Psoas muscle (tissue), 8 donors: ENCODE results near the gene SIDT1. TPM values are rescaled to one million over a fixed set of nuclear protein-coding genes. Genes with fewer than 3 reads are reported as not detected.

Source experiments
- ATAC-seq, 4 donors: fragments of 200-7000 bp; cut with Tn5 transposase; one replicate each; pipeline ENCODE4 v1.9.1; 2020; ENCODE audit warnings: moderate library complexity in 3 of 4, mild to moderate bottlenecking in 2 of 4
- DNase-seq, 2 donors: peaks; one replicate each; pipeline ENCODE4 v3.0.0-alpha.2; 2020
- H3K27ac ChIP-seq: fragments of 200-600 bp; one replicate; pipeline ENCODE4 v1.8.0; 2022
- H3K27me3 ChIP-seq, 3 donors: fragments of 200-600 bp in 1 of 3; one replicate each; pipeline versions ENCODE4 v1.6.1 to v1.8.0; 2013 to 2022; ENCODE audit warnings: low read length in 2 of 3, mild to moderate bottlenecking in 2 of 3, moderate library complexity in 1 of 3; ENCODE audit not compliant: insufficient read depth in 3 of 3
- H3K36me3 ChIP-seq, 2 donors: fragments of 200-600 bp in 1 of 2; one replicate each; pipeline versions ENCODE4 v1.6.1 to v1.8.0; 2013 to 2022; ENCODE audit warnings: low read depth in 1 of 2, mild to moderate bottlenecking in 1 of 2, moderate library complexity in 1 of 2; ENCODE audit not compliant: insufficient read depth in 1 of 2
- H3K4me1 ChIP-seq: fragments of 200-600 bp; one replicate; pipeline ENCODE4 v1.8.0; 2022
- H3K4me3 ChIP-seq: fragments of 200-600 bp; one replicate; pipeline ENCODE4 v1.8.0; 2022; ENCODE audit warnings: mild to moderate bottlenecking
- H3K9me3 ChIP-seq: fragments of 200-600 bp; one replicate; pipeline ENCODE4 v1.8.0; 2022
- WGBS, 3 donors: extraction: QIAGEN DNeasy Blood & Tissue Kit; methylation state at CpG; one replicate each; pipeline versions ENCODE4 v1.1.6 to v1.1.7; 2013; 5-methylcytosine and 5-hydroxymethylcytosine counted together
- intact Hi-C, 2 donors: fragments of 100-400 bp; cut with DNase I; formaldehyde crosslinking; loops; one replicate each; pipeline versions ENCODE4 v1.11.0 to v1.14.2; 2022
- polyA plus RNA-seq, 3 donors: library from polyadenylated mRNA; stranded (reverse); fragments of 200-250 nt; gene quantifications; one replicate each; pipeline ENCODE4 v1.2.3, GENCODE V29; 2013
- total RNA-seq, 4 donors: library from RNA; stranded (reverse); fragmentation: NEBNext Ultra II Directional in 2 of 4; extraction: Animal tissue kit (Norgen Biotek cat#: 25700) in 2 of 4; gene quantifications; one replicate each; pipeline versions ENCODE4 v1.2.1 to v1.2.4, GENCODE V29; 2021 to 2023
- TF ChIP-seq, protein P1 (sequence below): fragments of 200-600 bp; IDR thresholded peaks from one replicate; pipeline ENCODE4 v1.8.0; 2022; ENCODE audit warnings: antibody characterized with exemption
- donor health status: healthy with polysubstance abuse.
- donor health status: DM: no; HTN: no; CAD: no; lungs with moderate emphysema.
- donor health status: Bipolar disorder and iron deficiency.
- donor health status: healthy.
- donor health status: DM: yes; HTN: yes; CAD: no.
- donor health status: DM: no; HTN: no; CAD: no.
- donor health status: DM: no; HTN: no; CAD: no.
- donor health status: DM: yes; HTN: yes; CAD: no.

The SIDT1 gene
- total and polyA plus RNA-seq, 7 donors: 0.08 to 0.48 (median 0.34) TPM; not detected in 1

DNA sequence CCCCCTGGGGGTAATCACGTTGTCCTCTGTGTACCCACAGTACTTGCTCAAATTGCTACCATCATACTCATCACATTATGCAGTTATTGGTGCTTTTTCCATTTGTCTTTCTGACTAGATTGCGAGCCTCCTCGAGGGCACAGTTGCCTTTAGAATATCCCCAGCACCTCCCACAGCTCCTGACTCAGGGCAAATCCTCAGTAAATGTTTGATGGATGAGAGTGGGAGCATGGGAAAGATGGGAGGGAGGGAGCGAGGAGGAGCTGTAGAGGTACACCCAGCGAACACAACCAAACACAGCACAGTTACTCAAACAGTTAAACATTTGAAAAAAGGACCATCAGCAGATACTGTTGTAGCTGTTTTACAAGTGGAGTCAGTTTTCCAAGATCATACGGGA, 27.9 kb downstream of the SIDT1 start:
- TF ChIP-seq, protein P1, sequence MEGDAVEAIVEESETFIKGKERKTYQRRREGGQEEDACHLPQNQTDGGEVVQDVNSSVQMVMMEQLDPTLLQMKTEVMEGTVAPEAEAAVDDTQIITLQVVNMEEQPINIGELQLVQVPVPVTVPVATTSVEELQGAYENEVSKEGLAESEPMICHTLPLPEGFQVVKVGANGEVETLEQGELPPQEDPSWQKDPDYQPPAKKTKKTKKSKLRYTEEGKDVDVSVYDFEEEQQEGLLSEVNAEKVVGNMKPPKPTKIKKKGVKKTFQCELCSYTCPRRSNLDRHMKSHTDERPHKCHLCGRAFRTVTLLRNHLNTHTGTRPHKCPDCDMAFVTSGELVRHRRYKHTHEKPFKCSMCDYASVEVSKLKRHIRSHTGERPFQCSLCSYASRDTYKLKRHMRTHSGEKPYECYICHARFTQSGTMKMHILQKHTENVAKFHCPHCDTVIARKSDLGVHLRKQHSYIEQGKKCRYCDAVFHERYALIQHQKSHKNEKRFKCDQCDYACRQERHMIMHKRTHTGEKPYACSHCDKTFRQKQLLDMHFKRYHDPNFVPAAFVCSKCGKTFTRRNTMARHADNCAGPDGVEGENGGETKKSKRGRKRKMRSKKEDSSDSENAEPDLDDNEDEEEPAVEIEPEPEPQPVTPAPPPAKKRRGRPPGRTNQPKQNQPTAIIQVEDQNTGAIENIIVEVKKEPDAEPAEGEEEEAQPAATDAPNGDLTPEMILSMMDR: no peak
- H3K27me3 ChIP-seq: peaks cover 0 to 2% (median 0%) of the 10 kb centered on the region in 3 donors
- ATAC-seq (no peak), DNase-seq (no peak)
- no peak overlapping the region for H3K4me3 ChIP-seq
- no peaks in the 10 kb centered on the region for H3K36me3 ChIP-seq
- H3K9me3 ChIP-seq: no peaks in the 10 kb centered on the region
- 67 to 72% (median 70%) methylated on average over 6 of the region's 6 CpGs for WGBS, 3 donors
- no peak overlapping the region for H3K27ac ChIP-seq
- no peaks in the 10 kb centered on the region for H3K4me1 ChIP-seq
- intact Hi-C loops: no loop called here

DNA sequence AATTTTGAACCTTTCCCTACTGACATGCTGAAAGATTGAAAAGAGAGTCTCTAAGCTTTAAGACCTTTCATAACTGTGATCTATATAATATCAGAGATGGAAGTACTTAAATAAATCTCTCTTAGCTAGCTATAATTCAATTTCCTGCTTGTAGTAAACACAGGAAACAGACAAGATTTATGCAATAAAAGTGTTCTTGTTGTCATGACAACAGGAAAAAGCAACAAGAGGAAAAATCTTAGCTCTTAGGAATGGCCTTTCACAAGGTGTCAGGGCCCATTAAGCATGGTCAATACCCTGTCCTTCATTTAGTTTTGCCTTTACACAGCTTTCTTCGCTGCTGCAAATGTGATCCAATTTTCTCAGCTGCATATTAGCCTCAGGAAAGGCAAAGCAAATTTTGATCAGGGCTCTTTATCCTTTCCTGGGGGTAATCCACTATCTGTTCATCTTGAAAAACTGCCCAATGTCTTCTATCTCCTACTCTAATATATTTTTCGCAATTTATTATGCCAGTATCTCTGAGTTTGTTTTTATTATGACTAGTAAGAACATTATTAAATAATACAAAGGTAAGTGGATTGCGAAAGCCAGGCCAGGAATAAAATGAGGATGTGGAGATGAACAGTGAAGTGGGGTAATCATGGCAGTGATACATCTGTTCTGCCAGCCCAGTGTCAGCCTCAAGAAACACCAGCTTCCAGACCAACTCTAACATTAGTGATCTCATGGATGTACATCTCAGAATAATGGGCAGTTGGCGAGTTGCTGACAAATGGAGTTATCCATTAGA, 28.7 kb downstream of the SIDT1 start:
- H3K4me1 ChIP-seq: no peaks in the 10 kb centered on the region
- no peak for ATAC-seq
- TF ChIP-seq, protein P1: no peak
- no peak overlapping the region for H3K27ac ChIP-seq
- WGBS, 3 donors: 86 to 89% (median 87%) methylated on average over 4 of the region's 4 CpGs
- no peak overlapping the region for H3K4me3 ChIP-seq
- H3K27me3 ChIP-seq: peaks cover 0 to 2% (median 0%) of the 10 kb centered on the region in 3 donors
- intact Hi-C loops: no loop called here
- H3K9me3 ChIP-seq: no peaks in the 10 kb centered on the region
- no peaks in the 10 kb centered on the region for H3K36me3 ChIP-seq
- DNase-seq: no peak

DNA sequence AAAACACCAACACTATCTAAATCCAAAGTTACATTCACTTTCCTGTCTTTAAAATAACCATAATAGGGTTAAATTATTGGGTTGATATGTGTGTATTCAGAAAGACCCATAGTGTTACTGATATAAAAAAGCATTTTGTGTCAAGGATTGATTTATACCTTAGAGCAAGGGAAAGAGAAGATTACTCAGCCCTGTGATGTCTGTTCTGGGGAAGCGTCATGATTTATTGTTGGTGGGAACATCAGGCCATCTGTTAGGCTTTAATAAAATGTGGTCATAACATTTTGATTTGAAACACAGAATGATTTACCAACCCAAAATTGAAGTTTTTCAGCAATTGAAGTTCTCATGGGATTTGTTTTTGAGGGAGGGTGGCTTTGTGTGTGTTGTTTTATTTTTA, 33.2 kb downstream of the SIDT1 start:
- ATAC-seq (no peak), DNase-seq (no peak)
- no peak overlapping the region for H3K27ac ChIP-seq
- TF ChIP-seq, protein P1: no peak
- H3K9me3 ChIP-seq: no peaks in the 10 kb centered on the region
- 42 to 56% (median 56%) methylated on average over 1 of the region's 1 CpG for WGBS, 3 donors
- H3K4me3 ChIP-seq: no peak overlapping the region
- intact Hi-C loops: no loop called here
- H3K4me1 ChIP-seq: no peaks in the 10 kb centered on the region
- no peaks in the 10 kb centered on the region for H3K36me3 ChIP-seq
- H3K27me3 ChIP-seq: peaks cover 0 to 2% (median 0%) of the 10 kb centered on the region in 3 donors

DNA sequence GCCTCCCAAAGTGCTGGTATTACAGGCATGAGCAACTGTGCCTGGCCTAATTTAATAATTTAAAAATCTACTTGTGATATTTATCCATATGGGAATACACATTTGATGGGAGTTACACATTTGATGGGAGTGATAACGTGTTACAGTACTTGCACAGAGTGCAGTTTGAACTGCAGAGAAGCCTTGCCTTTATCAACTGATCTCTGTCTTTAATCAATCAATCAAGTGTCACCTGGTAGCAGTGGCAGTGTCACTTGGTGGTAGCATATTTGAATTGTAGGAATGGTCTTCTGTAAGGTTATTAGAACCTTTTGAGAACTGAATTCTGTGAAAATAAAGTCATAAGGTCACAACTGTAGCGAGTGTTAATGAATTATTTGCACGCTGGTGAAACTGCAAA, 37.8 kb downstream of the SIDT1 start:
- Histone ChIP-seq H3K27me3 (no peaks in the 10 kb centered on the region), H3K4me3 (no peak overlapping the region), H3K36me3 (no peaks in the 10 kb centered on the region), H3K9me3 (no peaks in the 10 kb centered on the region), H3K4me1 (no peaks in the 10 kb centered on the region), H3K27ac (no peak overlapping the region)
- WGBS, 3 donors: 83 to 85% (median 84%) methylated on average over 3 of the region's 3 CpGs
- intact Hi-C loops: loop anchor here in 1 of 2 donors (10.0 kb wide), 1 partner anchor 75 kb away; no protein-coding TSS in a partner anchor
- ATAC-seq (no peak), DNase-seq (no peak)
- TF ChIP-seq, protein P1: no peak
